ENCODE data around the gene RTN4RL1. TPM values are rescaled to one million over a fixed set of nuclear protein-coding genes. Genes with fewer than 3 reads are reported as not detected.
A peak's percentile ranks its signal among the peaks of the same experiment; 100 is the strongest.

Gene RTN4RL1
- total and polyA plus RNA-seq, 2 of the 4 experiments (the other 2 are of a cell fraction), result under 0.01 to 0.03 TPM

DNA sequence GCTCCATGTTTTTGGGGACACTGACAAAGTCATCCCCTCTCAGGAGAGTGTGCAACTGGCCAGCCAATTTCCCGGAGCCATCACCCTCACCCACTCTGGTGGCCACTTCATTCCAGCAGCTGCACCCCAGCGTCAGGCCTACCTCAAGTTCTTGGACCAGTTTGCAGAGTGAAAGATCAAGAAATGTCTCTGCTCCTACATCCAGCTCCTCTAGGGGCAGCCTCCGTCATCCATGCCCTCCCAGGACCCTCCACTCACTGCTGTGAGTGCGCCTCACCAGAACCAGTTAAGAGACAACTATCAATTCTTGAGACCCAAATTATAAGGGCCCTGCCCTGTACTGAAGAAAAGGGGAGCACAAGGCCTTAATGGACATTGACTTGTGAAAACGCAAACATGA lies 17.8 kb upstream of the RTN4RL1 start:
- Histone ChIP-seq H2BK5ac (ENCODE audit: low read depth, low read length, poor library complexity, severe bottlenecking) (peak overlapping the region; percentile 86), H2AK9ac (replicated peaks; ENCODE audit: low read depth, low read length, poor library complexity) (peak overlapping the region; percentile 97), H3K27me3 (ENCODE audit: control insufficient read depth, insufficient read depth, low read length) (no peaks in the 10 kb centered on the region), H3K18ac (ENCODE audit: low read depth, low read length) (no peak overlapping the region), H3K56ac (ENCODE audit: extremely low read depth, insufficient read depth, low read length) (no peak overlapping the region), H3K79me1 (ENCODE audit: low read depth in 1 of 2, low read length in 2 of 2) (peaks cover 22 to 40% of the 10 kb centered on the region in 2 experiments), H3K27ac (ENCODE audit: insufficient read depth, low read length) (peak overlapping the region; percentile 94), H3K4me2 (ENCODE audit: low read depth, low read length) (peak overlapping the region; percentile 94), H3K4ac (ENCODE audit: low read depth, low read length) (peak overlapping the region; percentile 99; the same call in 1 of the 2 replicates), H2BK120ac (ENCODE audit: low read depth, low read length) (no peak overlapping the region), H2AK5ac (ENCODE audit: low read depth, low read length) (peak overlapping the region; percentile 99), H2BK20ac (ENCODE audit: low read depth, low read length) (no peak overlapping the region), H4K5ac (ENCODE audit: low read depth, low read length) (peak overlapping the region; percentile 96; the same call in 1 of the 2 replicates), H3K9me1 (ENCODE audit: insufficient read depth, low read length) (peaks cover 22% of the 10 kb centered on the region), H4K91ac (ENCODE audit: insufficient read depth, low read depth, low read length) (no peak overlapping the region), H3K23ac (ENCODE audit: low read depth, low read length) (peak overlapping the region; percentile 99; the same call in 1 of the 2 replicates), H3K4me1 (ENCODE audit: control insufficient read depth, insufficient read depth, low read length) (peaks cover 22% of the 10 kb centered on the region), H4K8ac (ENCODE audit: low read depth in 2 of 2, low read length in 2 of 2) (peak overlapping the region; percentile 90 to 99; a peak in 3 of 4 replicates), H2AFZ (replicated peaks; ENCODE audit: low read length, poor library complexity) (no peak overlapping the region), H3K9me3 (ENCODE audit: control insufficient read depth, insufficient read depth, low read length) (no peaks in the 10 kb centered on the region), H3K14ac (replicated peaks; ENCODE audit: low read depth, low read length) (0 out of 2 replicates have a peak overlapping the region, but pooled peaks have one; percentile 43), H3K4me3 (ENCODE audit: insufficient read depth, low read depth, low read length) (no peak overlapping the region), H3K9ac (ENCODE audit: low read depth, low read length) (peak overlapping the region; percentile 95), H3K36me3 (ENCODE audit: control insufficient read depth, insufficient read depth, low read length) (peaks cover 27% of the 10 kb centered on the region), H4K20me1 (ENCODE audit: insufficient read depth, low read length) (peaks cover 11% of the 10 kb centered on the region; the same call in 1 of the 2 replicates), H2BK15ac (ENCODE audit: low read depth, low read length) (no peak overlapping the region)
- intact Hi-C loops (cut with micrococcal nuclease), result loop anchor here (5.0 kb wide), 1 partner anchor 326 kb away; no protein-coding TSS in a partner anchor
- no peak for DNase-seq
- ChIA-PET CTCF (no interaction called here), POLR2A (ENCODE audit: unreplicated experiment) (no interaction called here)
- 75% methylated on average over 1 of the region's 5 CpGs; no CpG with 5 or more reads in 1 of the 2 experiments for WGBS, 2 experiments (ENCODE audit: extremely low coverage in 2 of 2, insufficient read length in 1 of 2)
- in situ Hi-C loops (cut with MboI; ENCODE audit: low sequenced_read_pairs), result loop anchor here (25.0 kb wide), 1 partner anchor 331 kb away; the partner anchor contains the start of genes TLCD2 and WDR81
- TF ChIP-seq RFX5 (IDR thresholded peaks at IDR 0.05; ENCODE audit: low read depth, low read length), result no peak
- no peak; the same call in 1 of the 2 replicates for TF ChIP-seq POLR2A (IDR thresholded peaks at IDR 0.05; ENCODE audit: low read depth, low read length)
- no peak for TF ChIP-seq RAD21 (IDR thresholded peaks at IDR 0.05; ENCODE audit: low read length)
- TF ChIP-seq, protein P1, sequence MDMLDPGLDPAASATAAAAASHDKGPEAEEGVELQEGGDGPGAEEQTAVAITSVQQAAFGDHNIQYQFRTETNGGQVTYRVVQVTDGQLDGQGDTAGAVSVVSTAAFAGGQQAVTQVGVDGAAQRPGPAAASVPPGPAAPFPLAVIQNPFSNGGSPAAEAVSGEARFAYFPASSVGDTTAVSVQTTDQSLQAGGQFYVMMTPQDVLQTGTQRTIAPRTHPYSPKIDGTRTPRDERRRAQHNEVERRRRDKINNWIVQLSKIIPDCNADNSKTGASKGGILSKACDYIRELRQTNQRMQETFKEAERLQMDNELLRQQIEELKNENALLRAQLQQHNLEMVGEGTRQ (IDR thresholded peaks at IDR 0.05; ENCODE audit: low read depth, low read length), result no peak
- no peak for TF ChIP-seq NFE2L2 (IDR thresholded peaks at IDR 0.05; ENCODE audit: low read depth, low read length)
- BruUV-seq (replicated peaks), result TSS peak; percentile 63
- dilution Hi-C loops (cut with HindIII; ENCODE audit: low sequenced_read_pairs, unreplicated experiment), result no loop called here
- no peak for ATAC-seq (ENCODE audit: low read depth)
